ENCODE results near the gene MPPE1. TPM values are rescaled to one million over a fixed set of nuclear protein-coding genes. Genes with fewer than 3 reads are reported as not detected.

The MPPE1 gene
- total RNA-seq, 1 donor from 2014 or later, result 37.5 TPM

GRCh38 chr18:11834772-11835171 lies 73.3 kb downstream of the MPPE1 start:
- DNase-seq (ENCODE audit: low spot score), result no peak
- intact Hi-C loops (cut with micrococcal nuclease), result no loop called here
- Mint-ChIP-seq H3K4me1 (ENCODE audit: low read depth) (no peaks in the 10 kb centered on the region), H3K27ac (no peak overlapping the region), H3K27me3 (ENCODE audit: low read depth) (peaks cover 6% of the 10 kb centered on the region), H3K9me3 (no peaks in the 10 kb centered on the region), H3K36me3 (ENCODE audit: low read depth) (no peaks in the 10 kb centered on the region), H3K4me3 (ENCODE audit: low read depth) (no peak overlapping the region)

Other genes with a start within 250 kb of the MPPE1 start
- gene GNAL, start 219.1 kb downstream of the MPPE1 start, total RNA-seq, result 0.14 and 0.52 TPM in 2 replicates
- gene CHMP1B, start 56.9 kb downstream of the MPPE1 start, total RNA-seq, result 27.3 and 28.3 TPM in 2 replicates
- gene IMPA2, start 73.2 kb upstream of the MPPE1 start, total RNA-seq, result 17.4 and 22.2 TPM in 2 replicates
- gene ANKRD62, start 185.5 kb upstream of the MPPE1 start, total RNA-seq, result not detected in 2 replicates